ENCODE data around the gene VAV2. TPM values are rescaled to one million over a fixed set of nuclear protein-coding genes. Genes with fewer than 3 reads are reported as not detected.
A peak's percentile ranks its signal among the peaks of the same experiment; 100 is the strongest.

Gene VAV2
- total and polyA plus RNA-seq, 2 of the 4 experiments (the other 2 are of a cell fraction): 10.8 to 13.4 TPM

- ChIA-PET POLR2A (ENCODE audit: unreplicated experiment) (no interaction called here), CTCF (no interaction called here)
- H3K4me1 ChIP-seq (ENCODE audit: control insufficient read depth, insufficient read depth, low read length): peaks cover 3% of the 10 kb centered on the region
- no peak overlapping the region for H4K8ac ChIP-seq (ENCODE audit: low read depth in 2 of 2, low read length in 2 of 2)
- dilution Hi-C loops (cut with HindIII; ENCODE audit: low sequenced_read_pairs, unreplicated experiment) (no loop called here), intact Hi-C loops (cut with micrococcal nuclease) (no loop called here), in situ Hi-C loops (cut with MboI; ENCODE audit: low sequenced_read_pairs) (no loop called here)
- H3K9ac ChIP-seq (ENCODE audit: low read depth, low read length): no peak overlapping the region
- H3K9me3 ChIP-seq (ENCODE audit: control insufficient read depth, insufficient read depth, low read length): no peaks in the 10 kb centered on the region
- H2AK9ac ChIP-seq (replicated peaks; ENCODE audit: low read depth, low read length, poor library complexity): peak overlapping the region; percentile 19
- no peak overlapping the region for H2BK5ac ChIP-seq (ENCODE audit: low read depth, low read length, poor library complexity, severe bottlenecking)
- no peak overlapping the region for H3K4me3 ChIP-seq (ENCODE audit: insufficient read depth, low read depth, low read length)
- no peak overlapping the region for H4K5ac ChIP-seq (ENCODE audit: low read depth, low read length)
- no peak overlapping the region for H2BK15ac ChIP-seq (ENCODE audit: low read depth, low read length)
- no peak for TF ChIP-seq POLR2A (IDR thresholded peaks at IDR 0.05; ENCODE audit: low read depth, low read length)
- TF ChIP-seq ELK1 (IDR thresholded peaks at IDR 0.05; ENCODE audit: borderline replicate concordance, low read depth, low read length): no peak
- no peak for TF ChIP-seq MAZ (IDR thresholded peaks at IDR 0.05; ENCODE audit: borderline replicate concordance, low read depth, low read length)
- TF ChIP-seq RAD21 (IDR thresholded peaks at IDR 0.05; ENCODE audit: low read length): no peak
- TF ChIP-seq FOS (IDR thresholded peaks at IDR 0.05; ENCODE audit: low read depth, low read length): no peak
- no peak for TF ChIP-seq NFE2L2 (IDR thresholded peaks at IDR 0.05; ENCODE audit: low read depth, low read length)
- no peak for TF ChIP-seq RFX5 (IDR thresholded peaks at IDR 0.05; ENCODE audit: low read depth, low read length)
- TF ChIP-seq MXI1 (IDR thresholded peaks at IDR 0.05; ENCODE audit: borderline replicate concordance, low read depth, low read length): no peak
- no peak for TF ChIP-seq RCOR1 (IDR thresholded peaks at IDR 0.05; ENCODE audit: insufficient replicate concordance, low read length)
- 0 out of 4 replicates have a peak, but pooled peaks cover 0 to 3% of the 10 kb centered on the region in 2 experiments for H3K79me1 ChIP-seq (ENCODE audit: low read depth in 1 of 2, low read length in 2 of 2)
- H4K91ac ChIP-seq (ENCODE audit: insufficient read depth, low read depth, low read length): no peak overlapping the region
- WGBS, 2 experiments (ENCODE audit: extremely low coverage in 2 of 2, insufficient read length in 1 of 2): 94% methylated on average over 8 of the region's 11 CpGs; no CpG with 5 or more reads in 1 of the 2 experiments
- no peaks in the 10 kb centered on the region for H4K20me1 ChIP-seq (ENCODE audit: insufficient read depth, low read length)
- H2AFZ ChIP-seq (replicated peaks; ENCODE audit: low read length, poor library complexity): no peak overlapping the region
- no peak overlapping the region for H3K4me2 ChIP-seq (ENCODE audit: low read depth, low read length)
- no peak overlapping the region for H2BK120ac ChIP-seq (ENCODE audit: low read depth, low read length)
- no peak overlapping the region for H3K23ac ChIP-seq (ENCODE audit: low read depth, low read length)
- no peak overlapping the region for H2BK20ac ChIP-seq (ENCODE audit: low read depth, low read length)
- no TSS peak for BruUV-seq (replicated peaks)
- H2AK5ac ChIP-seq (ENCODE audit: low read depth, low read length): no peak overlapping the region
- ATAC-seq (ENCODE audit: low read depth) (no peak), DNase-seq (no peak)
- no peak overlapping the region for H3K27ac ChIP-seq (ENCODE audit: insufficient read depth, low read length)
- no peak overlapping the region for H3K4ac ChIP-seq (ENCODE audit: low read depth, low read length)
- no peak overlapping the region for H3K56ac ChIP-seq (ENCODE audit: extremely low read depth, insufficient read depth, low read length)
- H3K36me3 ChIP-seq (ENCODE audit: control insufficient read depth, insufficient read depth, low read length): peaks cover 9% of the 10 kb centered on the region; the same call in 1 of the 2 replicates
- H3K18ac ChIP-seq (ENCODE audit: low read depth, low read length): no peak overlapping the region
- no peaks in the 10 kb centered on the region for H3K27me3 ChIP-seq (ENCODE audit: control insufficient read depth, insufficient read depth, low read length)
- H3K14ac ChIP-seq (replicated peaks; ENCODE audit: low read depth, low read length): no peak overlapping the region
- H3K9me1 ChIP-seq (ENCODE audit: insufficient read depth, low read length): peaks cover 7% of the 10 kb centered on the region
Measured at GRCh38 chr9:133759946-133760345, 232.2 kb downstream of the VAV2 start.
